WERI-Rb-1 (cell line): ENCODE data around the gene BEND7.

ENCODE experiments used
- DNase-seq: peaks from one replicate; pipeline ENCODE4 v3.0.0-alpha.2; 2020
- H3K27ac ChIP-seq: fragments of 250-450 bp; sonication (Bioruptor Pico); 2 replicates; pipeline ENCODE4 v1.5.1; 2020; ENCODE audit warnings: mild to moderate bottlenecking, moderate library complexity
- H3K27me3 ChIP-seq: fragments of 250-450 bp; sonication (Bioruptor Pico); 2 replicates; pipeline ENCODE4 v1.5.1; 2021; ENCODE audit warnings: mild to moderate bottlenecking, low read depth, moderate library complexity; ENCODE audit not compliant: insufficient read depth, severe bottlenecking
- H3K36me3 ChIP-seq: fragments of 250-450 bp; sonication (Bioruptor Pico); 2 replicates; pipeline ENCODE4 v1.5.1; 2020; ENCODE audit warnings: mild to moderate bottlenecking, moderate library complexity
- H3K4me3 ChIP-seq: 2 replicates; pipeline ENCODE4 v1.5.1; 2011; ENCODE audit warnings: low read depth, mild to moderate bottlenecking, control low read depth, low read length
- H3K9me3 ChIP-seq: fragments of 250-450 bp; sonication (Bioruptor Pico); 2 replicates; pipeline ENCODE4 v1.5.1; 2021; ENCODE audit warnings: mild to moderate bottlenecking, moderate library complexity; ENCODE audit not compliant: severe bottlenecking
- CTCF ChIP-seq: IDR thresholded peaks from 2 replicates; pipeline ENCODE4 v1.5.1; 2011; ENCODE audit warnings: low read depth, mild to moderate bottlenecking, control low read depth, inconsistent platforms, low read length

BEND7 gene

GRCh38 chr10:13395540-13395939, 133.3 kb downstream of the BEND7 start:
- TF ChIP-seq CTCF, result no peak
- H3K27ac ChIP-seq, result no peak overlapping the region
- DNase-seq, result no peak
- H3K4me3 ChIP-seq, result no peak overlapping the region
- no peaks in the 10 kb centered on the region for H3K9me3 ChIP-seq
- no peaks in the 10 kb centered on the region for H3K27me3 ChIP-seq
- no peaks in the 10 kb centered on the region for H3K36me3 ChIP-seq

GRCh38 chr10:13393640-13394039, 135.2 kb downstream of the BEND7 start:
- H3K4me3 ChIP-seq, result no peak overlapping the region
- no peak for DNase-seq
- no peak for TF ChIP-seq CTCF
- no peaks in the 10 kb centered on the region for H3K9me3 ChIP-seq
- H3K27ac ChIP-seq, result no peak overlapping the region
- no peaks in the 10 kb centered on the region for H3K27me3 ChIP-seq
- no peaks in the 10 kb centered on the region for H3K36me3 ChIP-seq

- no peak for TF ChIP-seq CTCF
- no peak for DNase-seq
- H3K9me3 ChIP-seq, result no peaks in the 10 kb centered on the region
- no peaks in the 10 kb centered on the region for H3K36me3 ChIP-seq
- no peaks in the 10 kb centered on the region for H3K27me3 ChIP-seq
- H3K27ac ChIP-seq, result no peak overlapping the region
- no peak overlapping the region for H3K4me3 ChIP-seq
Observed at GRCh38 chr10:13392701-13393100, 136.1 kb downstream of the BEND7 start.
